Liver (tissue), 9 donors: Measurements from ENCODE around the gene ZBTB26. TPM values are rescaled to one million over a fixed set of nuclear protein-coding genes. Genes with fewer than 3 reads are reported as not detected.

Experiments
- DNase-seq: peaks from one replicate; pipeline ENCODE4 v3.0.0-alpha.2; 2017; ENCODE audit warnings: low spot score
- H3K27ac ChIP-seq, 2 donors: one replicate each; pipeline ENCODE4 v1.7.0; 2013; ENCODE audit warnings: inconsistent platforms in 2 of 2, low read length in 2 of 2, control low read depth in 1 of 2, low read depth in 1 of 2, mild to moderate bottlenecking in 1 of 2
- H3K27me3 ChIP-seq, 4 donors: one replicate each; pipeline versions ENCODE4 v1.6.1 to v1.7.0; 2013; ENCODE audit warnings: low read length in 3 of 4, inconsistent platforms in 1 of 4, mild to moderate bottlenecking in 1 of 4, moderate library complexity in 1 of 4; ENCODE audit not compliant: control insufficient read depth in 4 of 4, insufficient read depth in 4 of 4
- H3K36me3 ChIP-seq, 4 donors: one replicate each; pipeline versions ENCODE4 v1.6.1 to v1.7.0; 2013; ENCODE audit warnings: low read length in 3 of 4, mild to moderate bottlenecking in 3 of 4, low read depth in 1 of 4, moderate library complexity in 1 of 4; ENCODE audit not compliant: control insufficient read depth in 4 of 4, insufficient read depth in 3 of 4
- H3K4me1 ChIP-seq, 4 donors: one replicate each; pipeline versions ENCODE4 v1.6.1 to v1.7.0; 2013; ENCODE audit warnings: low read length in 3 of 4, mild to moderate bottlenecking in 3 of 4, moderate library complexity in 1 of 4; ENCODE audit not compliant: control insufficient read depth in 4 of 4, insufficient read depth in 4 of 4
- H3K4me3 ChIP-seq, 3 donors: one replicate each; pipeline versions ENCODE4 v1.6.1 to v1.7.0; 2013; ENCODE audit warnings: low read length in 3 of 3, control low read depth in 1 of 3, low read depth in 1 of 3, mild to moderate bottlenecking in 1 of 3
- H3K9ac ChIP-seq, 2 donors: one replicate each; pipeline ENCODE4 v1.7.0; 2013; ENCODE audit warnings: low read length in 2 of 2, mild to moderate bottlenecking in 2 of 2, moderate library complexity in 2 of 2, control low read depth in 1 of 2, low read depth in 1 of 2
- H3K9me3 ChIP-seq, 4 donors: one replicate each; pipeline versions ENCODE4 v1.6.1 to v1.7.0; 2013; ENCODE audit warnings: low read length in 3 of 4; ENCODE audit not compliant: control insufficient read depth in 4 of 4
- CTCF ChIP-seq: fragments of 150-350 bp; IDR thresholded peaks from 2 replicates; pipeline ENCODE4 v1.5.1; 2017; ENCODE audit warnings: improper control_type of control experiment, low read depth, low read length; ENCODE audit not compliant: missing input control
- FOXA1 ChIP-seq: IDR thresholded peaks from 2 replicates; pipeline ENCODE4 v1.6.1; 2016; ENCODE audit warnings: antibody characterized with exemption
- GABPA ChIP-seq, 2 donors: IDR thresholded peaks in 1 of 2; conservative IDR thresholded peaks in 1 of 2; 2 replicates each; pipeline ENCODE4 v1.6.1; 2016; ENCODE audit warnings: antibody characterized with exemption in 2 of 2, mild to moderate bottlenecking in 1 of 2, moderate library complexity in 1 of 2
- HNF4A ChIP-seq, 2 donors: conservative IDR thresholded peaks; 2 replicates each; pipeline ENCODE4 v1.6.1; 2016; ENCODE audit warnings: antibody characterized with exemption in 2 of 2, mild to moderate bottlenecking in 2 of 2
- HNF4G ChIP-seq: IDR thresholded peaks from 2 replicates; pipeline ENCODE4 v1.6.1; 2016; ENCODE audit warnings: antibody characterized with exemption
- JUND ChIP-seq, 2 donors: IDR thresholded peaks; 2 replicates each; pipeline ENCODE4 v1.6.1; 2016; ENCODE audit warnings: antibody characterized with exemption in 2 of 2
- MAX ChIP-seq: IDR thresholded peaks from 2 replicates; pipeline ENCODE4 v1.6.1; 2016; ENCODE audit warnings: antibody characterized with exemption
- NR2F2 ChIP-seq: IDR thresholded peaks from 2 replicates; pipeline ENCODE4 v1.6.1; 2016; ENCODE audit warnings: antibody characterized with exemption
- RAD21 ChIP-seq, 2 donors: IDR thresholded peaks; 2 replicates each; pipeline ENCODE4 v1.6.1; 2016; ENCODE audit warnings: antibody characterized with exemption in 2 of 2, mild to moderate bottlenecking in 2 of 2
- REST ChIP-seq: IDR thresholded peaks from 2 replicates; pipeline ENCODE4 v1.6.1; 2016; ENCODE audit warnings: antibody characterized with exemption, mild to moderate bottlenecking
- RXRA ChIP-seq, 2 donors: IDR thresholded peaks; 2 replicates each; pipeline ENCODE4 v1.6.1; 2017 to 2018; ENCODE audit warnings: antibody characterized with exemption in 2 of 2, mild to moderate bottlenecking in 1 of 2
- SP1 ChIP-seq: IDR thresholded peaks from 2 replicates; pipeline ENCODE4 v1.6.1; 2018; ENCODE audit warnings: antibody characterized with exemption, mild to moderate bottlenecking
- TAF1 ChIP-seq: conservative IDR thresholded peaks from 2 replicates; pipeline ENCODE4 v1.6.1; 2016; ENCODE audit warnings: antibody characterized with exemption, mild to moderate bottlenecking
- YY1 ChIP-seq: IDR thresholded peaks from 2 replicates; pipeline ENCODE4 v1.6.1; 2016; ENCODE audit warnings: antibody characterized with exemption, mild to moderate bottlenecking
- WGBS: extraction: QIAGEN DNeasy Blood & Tissue Kit; methylation state at CpG from one replicate; pipeline ENCODE4 v1.1.7; 2013; 5-methylcytosine and 5-hydroxymethylcytosine counted together
- polyA plus RNA-seq, 2 donors: library from polyadenylated mRNA; stranded (reverse) in 1 of 2; unstranded in 1 of 2; fragments of 200-250 nt in 1 of 2; fragments of >200 nt in 1 of 2; fragmentation: Nextera tagmentation in 1 of 2; extraction: Ambion mirVana in 1 of 2; gene quantifications; one replicate each; pipeline versions ENCODE4 v1.2.1 to v1.2.3, GENCODE V29; 2013 to 2015
- total RNA-seq, 2 donors: library from RNA; depleted of rRNA; stranded (reverse); fragments of >200 nt; gene quantifications; one replicate each; pipeline ENCODE4 v1.2.3, GENCODE V29; 2014
- donor health status: healthy.
- donor health status: healthy.
- donor health status: healthy.
- donor health status: healthy.
- donor health status: healthy.

The ZBTB26 gene
- total and polyA plus RNA-seq, 4 donors: 0.63 to 3.3 (median 1.3) TPM

GRCh38 chr9:122904466-122904822 is 26.9 kb downstream of the ZBTB26 start:
- Histone ChIP-seq H3K9me3 (no peaks in the 10 kb centered on the region), H3K9ac (peak overlapping the region; percentile 88 to 90), H3K36me3 (no peaks in the 10 kb centered on the region), H3K4me1 (peaks cover 4 to 21% (median 13%) of the 10 kb centered on the region in 4 donors), H3K4me3 (peak overlapping the region; percentile 85 to 97 (median 93)), H3K27ac (peak overlapping the region; percentile 82 to 86), H3K27me3 (no peaks in the 10 kb centered on the region)
- no peak for DNase-seq
- WGBS: under 1% methylated on average over 8 of the region's 8 CpGs
- TF ChIP-seq GABPA (IDR thresholded peaks at IDR 0.05 in 1 of 2, conservative IDR thresholded peaks at IDR 0.05 in 1 of 2) (no peak), TAF1 (peak; percentile 26), SP1 (no peak)

- WGBS: 63% methylated on average over 2 of the region's 2 CpGs
- Histone ChIP-seq H3K36me3 (peaks cover 0 to 6% (median 0%) of the 10 kb centered on the region in 4 donors), H3K27ac (no peak overlapping the region), H3K27me3 (no peaks in the 10 kb centered on the region), H3K4me3 (no peak overlapping the region), H3K9me3 (no peaks in the 10 kb centered on the region), H3K9ac (no peak overlapping the region), H3K4me1 (peaks cover 5 to 23% (median 13%) of the 10 kb centered on the region in 4 donors)
- DNase-seq: no peak
- TF ChIP-seq YY1 (peak; percentile 31), TAF1 (no peak)
Measured at GRCh38 chr9:122900791-122901190, 30.5 kb downstream of the ZBTB26 start.

GRCh38 chr9:122897969-122898368 is 33.3 kb downstream of the ZBTB26 start:
- Histone ChIP-seq H3K4me3 (no peak overlapping the region), H3K27me3 (no peaks in the 10 kb centered on the region), H3K9ac (no peak overlapping the region), H3K27ac (no peak overlapping the region), H3K9me3 (no peaks in the 10 kb centered on the region), H3K36me3 (peaks cover 0 to 8% (median 3%) of the 10 kb centered on the region in 4 donors), H3K4me1 (peaks cover 0 to 6% (median 2%) of the 10 kb centered on the region in 4 donors)
- WGBS: 98% methylated on average over 1 of the region's 1 CpG
- TF ChIP-seq RAD21 (IDR thresholded peaks at IDR 0.05) (no peak), RXRA (IDR thresholded peaks at IDR 0.05) (no peak), HNF4G (no peak), TAF1 (no peak), GABPA (IDR thresholded peaks at IDR 0.05 in 1 of 2, conservative IDR thresholded peaks at IDR 0.05 in 1 of 2) (no peak)
- DNase-seq: no peak

GRCh38 chr9:122888480-122888879 is 42.8 kb downstream of the ZBTB26 start:
- DNase-seq: no peak
- H3K9ac ChIP-seq: no peak overlapping the region
- no peaks in the 10 kb centered on the region for H3K4me1 ChIP-seq
- no peaks in the 10 kb centered on the region for H3K9me3 ChIP-seq
- 60% methylated on average over 3 of the region's 3 CpGs for WGBS
- H3K27me3 ChIP-seq: no peaks in the 10 kb centered on the region
- no peak for TF ChIP-seq RAD21 (IDR thresholded peaks at IDR 0.05)
- TF ChIP-seq YY1: no peak
- TF ChIP-seq JUND (IDR thresholded peaks at IDR 0.05): no peak
- TF ChIP-seq HNF4A (conservative IDR thresholded peaks at IDR 0.05): no peak
- no peak for TF ChIP-seq CTCF
- TF ChIP-seq FOXA1: no peak
- TF ChIP-seq REST: no peak
- no peak for TF ChIP-seq MAX
- no peak for TF ChIP-seq NR2F2
- no peak for TF ChIP-seq GABPA (IDR thresholded peaks at IDR 0.05 in 1 of 2, conservative IDR thresholded peaks at IDR 0.05 in 1 of 2)
- peaks cover 9 to 25% (median 17%) of the 10 kb centered on the region in 4 donors for H3K36me3 ChIP-seq
- no peak overlapping the region for H3K27ac ChIP-seq
- H3K4me3 ChIP-seq: no peak overlapping the region
